ENCODE measurements around the gene TMEM238. TPM values are rescaled to one million over a fixed set of nuclear protein-coding genes. Genes with fewer than 3 reads are reported as not detected.

Gene TMEM238
- total and polyA plus RNA-seq, 8 donors: 0.48 to 33.9 (median 1.1) TPM

DNA sequence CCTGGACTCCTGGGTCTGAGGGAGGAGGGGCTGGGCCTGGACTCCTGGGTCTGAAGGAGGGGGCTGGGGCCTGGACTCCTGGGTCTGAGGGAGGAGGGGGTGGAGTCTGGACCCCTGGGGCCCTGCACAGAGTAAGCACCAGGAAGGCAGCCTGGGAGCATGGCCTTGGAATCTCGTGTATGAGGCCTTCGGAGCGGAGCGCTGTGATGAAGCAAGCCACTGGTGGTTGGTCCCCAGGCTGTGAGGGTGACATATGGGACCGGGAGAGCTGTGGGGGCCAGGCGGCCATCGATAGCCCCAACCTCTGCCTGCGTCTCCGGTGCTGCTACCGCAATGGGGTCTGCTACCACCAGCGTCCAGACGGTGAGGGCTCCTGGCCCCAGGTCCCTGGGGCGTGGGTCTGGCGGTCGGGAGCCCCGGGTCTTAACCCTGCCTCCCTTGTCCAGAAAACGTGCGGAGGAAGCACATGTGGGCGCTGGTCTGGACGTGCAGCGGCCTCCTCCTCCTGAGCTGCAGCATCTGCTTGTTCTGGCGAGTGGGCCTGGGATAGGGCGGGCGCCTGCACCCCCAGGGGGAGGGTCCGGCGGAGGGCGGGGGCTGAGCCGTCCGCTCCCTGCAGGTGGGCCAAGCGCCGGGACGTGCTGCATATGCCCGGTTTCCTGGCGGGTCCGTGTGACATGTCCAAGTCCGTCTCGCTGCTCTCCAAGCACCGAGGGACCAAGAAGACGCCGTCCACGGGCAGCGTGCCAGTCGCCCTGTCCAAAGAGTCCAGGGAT, 6.5 kb downstream of the TMEM238 start:
- ATAC-seq: no peak
- peaks cover 9 to 53% of the 10 kb centered on the region in 2 donors for H3K27me3 ChIP-seq
- TF ChIP-seq CTCF (IDR thresholded peaks at IDR 0.05): no peak
- H3K36me3 ChIP-seq: no peaks in the 10 kb centered on the region
- no peaks in the 10 kb centered on the region for H3K4me1 ChIP-seq
- H3K27ac ChIP-seq: no peak overlapping the region
- no peak overlapping the region for H3K4me3 ChIP-seq
- no peaks in the 10 kb centered on the region for H3K9me3 ChIP-seq
- intact Hi-C loops (cut with DNase I): no loop called here
- peak in 1 of 4 donors; percentile 82 for DNase-seq

- peaks cover 18 to 64% of the 10 kb centered on the region in 2 donors for H3K27me3 ChIP-seq
- intact Hi-C loops (cut with DNase I): no loop called here
Observed at GRCh38 chr19:55376241-55376933, 7.7 kb downstream of the TMEM238 start, which contains the start of gene TMEM190. TMEM190 (plus strand) TSS chr19:55376826; CDS start chr19:55376854, 28 bp downstream.

GRCh38 chr19:55373993-55374757, 9.9 kb downstream of the TMEM238 start:
- Histone ChIP-seq H3K36me3 (no peaks in the 10 kb centered on the region), H3K27ac (no peak overlapping the region), H3K4me1 (peaks cover 5 to 8% of the 10 kb centered on the region in 2 donors), H3K27me3 (peaks cover 31 to 86% of the 10 kb centered on the region in 2 donors), H3K9me3 (no peaks in the 10 kb centered on the region), H3K4me3 (no peak overlapping the region)
- no peak for DNase-seq
- no peak for TF ChIP-seq CTCF (IDR thresholded peaks at IDR 0.05)
- intact Hi-C loops (cut with DNase I): no loop called here
- ATAC-seq: no peak

More at GRCh38 chr19:55376241-55376933, 7.7 kb downstream of the TMEM238 start, which contains the start of gene TMEM190:
- no peaks in the 10 kb centered on the region for H3K36me3 ChIP-seq
- H3K9me3 ChIP-seq: no peaks in the 10 kb centered on the region
- peak; percentile 17 for ATAC-seq
- H3K27ac ChIP-seq: no peak within 1 kb of the TSS
- no peaks in the 10 kb centered on the region for H3K4me1 ChIP-seq
- peak in 1 of 4 donors; percentile 68 for DNase-seq
- H3K4me3 ChIP-seq: no peak within 1 kb of the TSS
- no peak for TF ChIP-seq CTCF (IDR thresholded peaks at IDR 0.05)

DNA sequence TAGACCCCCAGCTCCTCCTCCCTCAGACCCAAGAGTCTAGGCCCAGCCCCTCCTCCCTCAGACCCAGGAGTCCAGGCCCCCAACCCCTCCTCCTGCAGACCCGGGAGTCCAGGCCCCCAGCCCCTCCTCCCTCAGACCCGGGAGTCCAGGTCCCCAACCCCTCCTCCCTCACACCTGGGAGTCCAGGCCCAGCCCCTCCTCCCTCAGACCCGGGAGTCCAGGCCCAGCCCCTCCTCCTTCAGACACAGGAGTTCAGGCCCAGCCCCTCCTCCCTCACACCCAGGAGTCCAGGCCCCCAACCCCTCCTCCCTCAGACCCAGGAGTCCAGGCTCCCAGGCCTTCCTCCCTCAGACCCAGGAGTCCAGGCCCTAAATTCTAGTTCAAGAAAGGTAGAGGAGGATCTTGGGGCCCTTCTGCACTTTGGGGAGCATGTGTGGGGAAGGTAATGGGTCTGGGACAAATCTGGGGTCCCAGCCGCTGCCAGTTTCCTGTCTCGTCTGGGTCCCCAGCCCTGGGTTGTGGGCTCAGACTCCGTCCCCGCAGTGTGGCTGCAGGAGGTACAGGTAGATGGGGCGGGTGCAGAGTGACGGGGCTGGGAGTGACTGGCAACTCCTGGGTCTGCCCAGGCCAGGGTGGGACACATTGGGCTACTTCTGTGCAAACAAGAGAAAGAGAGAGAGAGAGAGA, 10.6 kb downstream of the TMEM238 start:
- TF ChIP-seq CTCF (IDR thresholded peaks at IDR 0.05): no peak
- ATAC-seq (no peak), DNase-seq (no peak)
- peaks cover 5 to 11% of the 10 kb centered on the region in 2 donors for H3K4me1 ChIP-seq
- no peak overlapping the region for H3K27ac ChIP-seq
- H3K9me3 ChIP-seq: no peaks in the 10 kb centered on the region
- intact Hi-C loops (cut with DNase I): no loop called here
- H3K4me3 ChIP-seq: no peak overlapping the region
- no peaks in the 10 kb centered on the region for H3K36me3 ChIP-seq
- H3K27me3 ChIP-seq: peaks cover 37 to 94% of the 10 kb centered on the region in 2 donors

All from left lung (tissue), 10 donors.